NCI-H2196 (cell line): ENCODE measurements around the gene IFT80.
"Not testable (repeated sequence)": the region's sequence is repeated elsewhere in the genome, so short reads cannot be mapped to it uniquely, and the experiment has no call there.

ENCODE experiments used
- DNase-seq: peaks from one replicate; lab custom pipeline; 2025; ENCODE audit not compliant: unreplicated experiment; lab: John Stamatoyannopoulos, UW

Gene IFT80

GRCh38 chr3:160369784-160370183, 29.2 kb downstream of the IFT80 start:
- no peak for DNase-seq

GRCh38 chr3:160368804-160369203, 30.2 kb downstream of the IFT80 start:
- no peak for DNase-seq

GRCh38 chr3:160365869-160366522, 33.0 kb downstream of the IFT80 start:
- DNase-seq = no peak

DNA sequence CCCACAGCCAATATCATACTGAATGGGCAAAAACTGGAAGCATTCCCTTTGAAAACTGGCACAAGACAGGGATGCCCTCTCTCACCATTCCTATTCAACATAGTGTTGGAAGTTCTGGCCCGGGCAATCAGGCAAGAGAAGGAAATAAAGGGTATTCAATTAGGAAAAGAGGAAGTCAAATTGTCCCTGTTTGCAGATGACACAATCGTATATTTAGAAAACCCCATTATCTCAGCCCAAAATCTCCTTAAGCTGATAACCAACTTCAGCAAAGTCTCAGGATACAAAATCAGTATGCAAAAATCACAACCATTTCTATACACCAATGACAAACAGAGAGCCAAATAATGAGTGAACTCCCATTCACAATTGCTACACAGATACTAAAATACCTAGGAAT, 36.1 kb downstream of the IFT80 start:
- not testable (repeated sequence) for DNase-seq

DNA sequence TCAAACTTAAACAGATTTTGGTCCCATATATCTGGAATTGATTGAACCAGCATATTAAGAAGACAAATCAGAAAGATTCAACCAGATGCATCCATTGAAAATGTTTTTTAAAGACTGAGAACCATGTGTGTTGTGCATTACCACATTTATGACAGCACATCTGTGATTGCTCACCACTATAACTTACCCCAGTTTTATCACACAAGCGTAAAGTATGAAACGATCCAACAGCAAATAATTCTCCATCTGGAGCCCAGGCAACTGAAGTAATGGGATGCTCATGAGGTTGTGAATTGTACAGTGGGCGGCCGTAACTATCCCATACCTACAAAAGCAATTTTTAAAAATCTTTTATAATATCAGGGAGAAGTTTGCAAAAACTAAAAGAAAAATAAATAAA, 43.2 kb downstream of the IFT80 start:
- no peak for DNase-seq

DNA sequence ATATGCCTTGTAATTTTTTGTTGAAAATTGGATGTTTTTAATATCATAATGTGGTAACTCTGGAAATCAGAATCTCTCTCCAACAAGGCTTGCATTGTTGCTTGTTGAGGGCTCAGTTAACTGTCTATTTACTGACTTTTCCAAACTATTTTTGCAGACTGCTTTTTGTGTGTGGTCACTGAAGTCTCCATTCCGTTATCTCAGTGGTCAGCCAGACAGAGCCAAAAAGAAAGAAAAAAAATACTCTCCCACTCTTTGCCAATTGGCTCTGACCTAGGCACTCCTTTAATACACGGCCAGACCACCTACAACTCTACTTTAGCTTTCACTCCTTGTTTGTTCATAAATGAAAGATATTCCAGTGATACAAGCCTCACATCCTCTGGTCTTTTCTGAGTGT, 52.5 kb downstream of the IFT80 start:
- no peak for DNase-seq

DNA sequence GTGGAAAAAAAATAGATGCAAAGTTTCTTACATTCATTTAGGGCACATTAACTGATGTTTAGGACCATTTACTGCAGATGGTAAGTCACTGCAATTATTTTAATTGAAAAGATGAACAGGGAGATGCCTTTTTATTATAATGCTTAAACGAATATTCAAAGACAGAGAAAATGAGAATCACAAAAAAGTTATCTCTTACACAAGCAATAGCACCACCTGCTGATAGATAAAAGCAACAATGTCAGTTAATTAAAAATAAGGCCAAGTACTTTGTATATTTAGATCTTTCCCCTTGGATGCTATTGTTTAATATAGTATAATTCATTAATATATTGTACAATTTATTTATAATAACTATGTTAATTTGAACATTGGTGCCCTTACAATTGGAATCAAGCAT, 55.9 kb downstream of the IFT80 start:
- DNase-seq = peak; percentile 59

DNA sequence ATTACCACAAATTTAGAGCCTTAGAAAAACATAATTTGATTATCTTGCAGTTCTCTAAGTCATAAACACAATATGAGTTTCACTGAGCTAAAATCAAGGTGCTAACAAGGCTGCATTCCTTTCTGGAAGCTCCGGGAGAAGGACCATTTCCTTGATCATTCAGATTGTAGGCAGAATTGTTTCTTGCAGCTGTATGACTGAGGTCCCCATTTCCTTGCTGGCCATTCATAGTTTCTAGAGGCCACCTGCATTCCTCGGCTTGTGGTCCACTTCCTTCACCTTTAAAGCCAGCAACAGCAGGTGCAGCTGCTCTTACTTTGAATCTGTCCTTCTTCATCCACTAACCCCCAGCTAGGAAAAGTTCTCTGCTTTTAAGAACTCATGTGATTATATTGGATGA, 58.7 kb downstream of the IFT80 start:
- DNase-seq = no peak

GRCh38 chr3:160331127-160331937, 67.7 kb downstream of the IFT80 start:
- DNase-seq = no peak

- DNase-seq = no peak
These were observed 68.3 kb downstream of the IFT80 start for GRCh38 chr3:160330690-160331089.

DNA sequence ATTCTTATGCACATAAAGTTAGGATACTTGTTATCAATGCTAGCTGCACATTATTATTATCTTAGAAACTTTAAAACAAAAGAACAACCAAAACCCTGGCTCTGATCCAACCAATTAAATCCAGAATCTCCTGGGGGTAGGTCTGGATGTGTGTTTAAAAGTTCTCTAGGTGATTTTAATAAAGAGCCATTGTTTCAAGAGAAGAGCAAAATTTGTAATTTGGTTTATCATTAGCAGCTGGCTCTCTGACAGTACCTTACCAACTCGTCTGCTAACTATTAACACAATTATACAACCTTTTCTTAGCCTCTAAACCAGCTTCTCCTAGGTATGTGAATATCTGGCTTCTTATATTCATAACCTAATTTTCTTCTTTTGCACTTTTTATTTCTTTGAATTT, 68.9 kb downstream of the IFT80 start:
- no peak for DNase-seq

DNA sequence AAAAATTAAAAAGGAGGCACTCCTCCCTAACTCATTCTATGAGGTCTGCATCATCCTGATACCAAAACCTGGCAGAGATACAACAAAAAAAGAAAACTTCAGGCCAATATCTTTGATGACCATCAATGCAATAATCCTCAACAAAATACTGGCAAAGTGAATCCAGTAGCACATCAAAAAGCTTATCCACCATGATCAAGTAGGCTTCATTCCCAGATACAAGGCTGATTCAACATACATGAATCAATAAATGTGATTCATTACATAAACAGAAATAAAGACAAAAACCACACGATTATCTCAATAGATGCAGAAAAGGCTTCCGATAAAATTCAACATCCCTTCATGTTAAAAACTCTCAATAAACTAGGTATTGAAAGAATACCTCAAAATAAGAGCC, 72.7 kb downstream of the IFT80 start:
- DNase-seq = not testable (repeated sequence)

GRCh38 chr3:160321821-160322220, 77.2 kb downstream of the IFT80 start:
- not testable (repeated sequence) for DNase-seq

DNA sequence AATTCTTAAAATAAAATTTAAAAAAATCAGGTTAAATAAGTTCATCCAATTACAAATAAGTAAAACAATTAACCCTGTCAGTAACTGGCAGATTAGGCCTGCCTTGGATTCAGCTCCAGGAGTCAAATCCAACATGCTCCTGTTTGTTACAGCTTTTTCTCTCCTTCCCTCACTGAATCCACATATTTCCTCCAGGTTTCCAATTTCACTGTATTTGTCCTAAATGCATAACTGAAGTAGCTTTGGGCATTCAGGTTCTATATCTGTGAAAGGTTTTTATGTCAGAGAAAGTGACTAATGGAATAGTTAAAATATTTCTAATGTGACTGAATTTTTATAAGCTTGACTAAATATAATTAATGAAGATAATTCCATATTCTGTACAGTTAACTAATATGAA, 79.7 kb downstream of the IFT80 start:
- no peak for DNase-seq

DNA sequence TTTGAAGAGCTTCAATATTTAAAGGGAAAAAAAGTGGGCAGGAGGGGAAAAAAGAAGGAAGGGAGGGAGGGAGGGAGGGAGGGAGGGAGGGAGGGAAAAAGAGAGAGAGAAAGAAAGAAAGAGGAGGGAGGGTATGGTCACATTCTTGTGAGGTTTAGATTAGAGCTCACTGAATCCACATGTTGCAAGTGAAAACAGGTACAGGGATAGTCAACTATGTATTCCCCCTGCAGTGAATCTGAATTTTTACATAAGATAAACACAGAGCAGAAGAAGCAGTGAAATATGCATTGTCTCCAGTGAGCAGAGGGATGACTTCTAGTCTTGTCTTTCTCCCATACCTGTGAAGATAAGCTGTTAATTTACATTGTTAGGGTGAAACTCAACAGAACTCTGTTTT, 84.0 kb downstream of the IFT80 start:
- no peak for DNase-seq

DNA sequence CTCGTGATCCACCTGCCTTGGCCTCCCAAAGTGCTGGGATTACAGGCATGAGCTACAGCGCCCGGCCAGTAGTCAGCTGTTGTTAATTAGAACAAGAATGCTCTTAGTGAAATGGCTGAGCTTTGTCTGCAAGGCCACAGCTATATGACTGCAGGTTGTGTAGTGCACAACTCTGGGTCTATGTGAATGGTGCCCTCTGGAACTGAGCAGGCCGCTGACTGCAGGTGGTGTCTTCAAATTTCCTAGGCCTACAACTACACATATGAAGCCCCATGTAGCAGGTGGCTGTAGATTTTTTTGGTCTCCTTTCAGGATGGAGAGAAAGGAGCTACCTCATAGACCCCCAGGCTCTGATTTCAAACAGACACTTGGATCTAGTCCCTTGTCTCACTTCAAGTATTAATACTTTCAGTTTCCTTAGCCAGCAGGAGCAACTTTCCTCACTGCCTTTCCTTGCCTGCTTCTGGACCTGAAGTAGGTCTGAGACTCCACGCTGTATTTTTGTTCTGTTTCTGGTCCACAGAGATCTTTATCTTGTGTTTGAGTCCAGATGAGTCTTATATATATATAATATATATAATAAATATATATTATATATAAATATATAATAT, 86.9 kb downstream of the IFT80 start:
- no peak for DNase-seq

DNA sequence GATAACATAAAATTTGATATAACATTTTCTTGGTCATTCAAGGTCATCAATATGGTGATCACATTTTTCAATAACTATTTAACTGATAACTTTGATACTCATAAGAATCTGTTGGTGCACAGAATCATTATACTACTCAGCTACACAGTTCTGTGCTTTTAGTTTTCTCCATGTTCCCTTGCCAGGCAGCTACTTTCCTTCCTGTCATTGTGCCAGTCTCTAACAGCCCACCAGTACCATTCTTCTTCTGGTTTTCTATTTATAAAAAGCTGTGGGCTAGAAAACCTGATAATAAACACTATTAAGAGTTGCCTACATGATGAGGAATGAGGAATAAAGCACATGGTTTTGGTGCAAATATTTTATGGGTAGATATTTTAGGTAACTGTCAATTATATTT, 96.2 kb downstream of the IFT80 start:
- DNase-seq = no peak

DNA sequence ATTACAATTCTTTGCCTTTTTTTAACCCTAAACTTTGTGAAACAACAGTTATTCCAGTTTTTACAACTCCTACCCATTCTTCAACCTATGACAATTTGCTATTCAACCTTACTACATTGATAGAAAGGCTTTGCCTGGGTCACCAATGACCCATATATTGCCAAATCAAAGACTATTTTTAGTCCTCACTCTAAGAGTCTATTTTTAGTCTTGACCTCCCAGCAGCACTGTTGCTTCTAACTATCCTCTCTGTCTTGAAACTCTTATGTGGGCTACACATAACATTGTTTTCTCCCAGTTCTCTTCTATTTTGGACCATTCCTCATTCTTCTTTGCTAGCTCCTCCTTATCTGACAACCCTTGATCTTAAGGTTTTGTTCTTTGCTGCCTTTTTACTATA, 102.4 kb downstream of the IFT80 start:
- no peak for DNase-seq

DNA sequence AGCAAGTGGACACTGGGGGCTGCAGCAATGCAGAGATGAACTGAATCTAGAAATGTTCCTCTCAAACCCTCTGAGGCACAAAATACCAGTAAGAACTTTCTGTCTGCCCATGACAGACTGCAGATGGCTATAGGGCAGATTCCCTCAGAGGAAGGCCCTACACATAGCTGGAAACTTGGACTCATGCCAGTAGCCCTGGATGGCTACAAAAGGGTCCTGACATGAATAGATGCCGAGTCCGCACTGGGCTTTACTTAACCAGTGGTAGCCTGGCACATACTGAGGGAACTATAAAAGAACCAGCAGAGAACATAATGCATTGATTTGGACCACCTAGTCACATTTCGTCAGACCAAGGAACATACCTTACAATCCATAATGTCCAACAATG, 107.1 kb downstream of the IFT80 start:
- DNase-seq = no peak

- DNase-seq = no peak
These were observed 107.6 kb downstream of the IFT80 start for GRCh38 chr3:160291290-160291908.

DNA sequence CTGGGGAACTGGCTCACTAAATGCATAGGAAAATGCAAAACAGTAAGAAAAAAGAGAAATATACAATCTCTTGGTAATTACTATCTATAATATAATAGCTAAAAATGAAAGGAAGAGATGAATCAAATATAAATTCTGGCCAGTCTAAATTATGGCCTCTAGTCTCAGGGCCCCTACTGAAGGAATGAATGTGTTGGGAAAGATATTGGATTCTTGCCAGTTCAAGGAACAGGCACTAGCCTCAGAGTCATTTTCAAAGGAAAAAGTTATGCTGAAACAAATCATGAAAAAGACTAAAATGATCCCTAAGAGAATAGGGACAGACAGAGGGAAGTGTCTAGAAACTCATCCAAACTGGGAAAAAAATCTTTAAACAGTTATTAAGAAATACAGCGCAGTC, 111.4 kb downstream of the IFT80 start:
- no peak for DNase-seq

DNA sequence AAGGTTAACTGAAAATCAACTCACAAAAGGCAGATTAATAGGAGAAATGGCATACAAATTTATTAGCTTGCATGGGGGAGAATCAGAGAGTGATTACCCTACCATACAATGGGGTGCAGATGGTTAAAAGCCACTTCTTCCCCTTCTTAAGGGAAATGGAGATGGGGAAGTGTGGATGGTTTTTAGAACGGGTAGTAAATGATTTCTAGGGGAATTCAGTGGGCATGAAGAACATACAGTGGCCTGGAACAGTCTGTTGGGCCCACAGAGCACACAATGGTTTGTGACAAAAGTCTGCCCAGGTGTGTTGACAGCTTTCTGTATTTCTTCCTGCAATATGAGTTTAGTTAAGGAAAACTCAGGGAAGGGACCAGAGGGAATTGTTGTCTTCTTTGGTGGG, 112.8 kb downstream of the IFT80 start:
- no peak for DNase-seq
